Activated CD8-positive, alpha-beta memory T cell treated with anti-CD3 and anti-CD28 coated beads for 4 hours (primary cell): Measurements from ENCODE around the gene OR5T1.

ENCODE experiments used
- DNase-seq, 2 donors: peaks; one replicate each; pipeline ENCODE4 v3.0.0-alpha.2; 2020; ENCODE audit warnings: low read depth in 2 of 2

The OR5T1 gene

DNA sequence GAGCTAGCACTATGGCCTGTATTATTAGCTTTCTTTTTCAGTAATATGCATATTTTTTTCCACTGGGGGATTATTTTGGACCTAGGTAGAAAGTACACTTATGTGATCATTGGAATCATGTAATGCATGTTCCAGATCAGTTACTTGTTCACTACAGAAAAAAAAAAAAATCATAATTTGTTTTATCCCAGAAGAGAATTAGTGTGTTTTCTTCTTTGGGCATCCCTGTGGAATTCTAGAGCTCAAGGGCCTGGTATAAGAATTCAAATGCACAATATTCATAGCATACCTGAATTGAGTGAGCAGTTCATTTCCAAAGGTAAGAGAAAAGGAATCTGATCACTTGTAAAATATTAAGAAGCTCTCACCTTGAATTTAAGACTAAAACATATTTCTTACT is at the start of gene OR5T1:
TSS of gene OR5T1 (plus strand) at position 301 of the 400 bp plus-strand sequence. CDS start 1,485 bp downstream, outside the sequence.
- no peak for DNase-seq

DNA sequence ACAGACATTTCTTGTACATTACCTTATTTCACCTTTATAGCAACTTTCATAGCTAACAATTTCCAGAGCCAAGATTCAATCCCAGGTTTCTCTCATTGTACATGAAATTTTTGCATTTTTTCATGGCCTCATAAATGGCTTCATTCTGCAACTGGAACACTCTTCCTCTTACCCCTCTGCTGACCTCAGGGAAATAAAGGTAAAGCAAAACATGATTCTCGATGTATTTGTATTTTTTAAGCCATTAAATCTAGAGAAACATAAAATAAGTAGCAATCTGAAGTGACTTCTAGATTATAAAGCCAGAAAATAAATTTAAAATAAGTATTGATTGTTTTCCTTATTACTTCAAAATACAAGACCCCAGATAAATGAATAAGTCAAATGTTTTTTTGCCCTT is 39.8 kb upstream of the OR5T1 start, which contains the start of gene OR5T2:
TSS of gene OR5T2 (minus strand) at position 101 of the 400 bp plus-strand sequence. CDS start 1,193 bp downstream, outside the sequence.
- no peak for DNase-seq

DNA sequence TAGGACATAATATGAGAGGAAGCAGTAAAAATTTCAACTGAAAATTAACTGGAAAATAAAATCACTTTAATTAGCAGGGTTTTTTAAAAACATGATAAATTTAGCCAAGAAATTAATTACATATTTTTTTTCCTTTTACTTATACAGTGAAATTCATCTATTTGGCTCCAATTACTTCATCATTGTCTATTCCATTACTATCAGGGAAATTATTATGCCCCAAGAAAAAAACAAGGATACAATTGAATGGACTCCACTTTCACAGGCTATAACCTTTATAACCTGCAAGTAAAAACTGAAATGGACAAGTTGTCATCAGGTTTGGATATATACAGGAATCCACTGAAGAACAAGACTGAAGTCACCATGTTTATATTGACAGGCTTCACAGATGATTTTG is 22.0 kb upstream of the OR5T1 start, which contains the start of gene OR5T3:
TSS of gene OR5T3 (plus strand) at position 301 of the 400 bp plus-strand sequence. CDS start at position 301, 0 bp downstream.
- DNase-seq: no peak

DNA sequence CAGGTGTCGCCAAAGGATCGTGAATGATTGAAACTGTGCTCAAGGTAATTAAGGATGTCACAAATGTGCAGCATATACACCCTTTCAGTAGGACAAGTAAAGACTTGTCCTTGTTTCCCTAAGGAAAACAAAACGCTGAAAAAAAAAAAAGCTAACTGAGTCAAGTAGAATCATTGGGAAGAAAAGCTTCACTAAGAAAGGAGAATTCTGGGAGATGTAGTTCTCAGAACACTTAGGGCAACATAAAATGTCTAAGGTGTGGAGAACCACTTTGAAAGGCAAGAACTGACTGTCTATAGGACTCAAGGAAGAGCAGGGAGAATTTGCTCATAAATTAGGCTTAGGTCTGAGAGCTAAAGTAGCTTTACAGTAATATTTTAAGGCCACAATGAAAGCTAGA is 2.9 kb upstream of the OR5T1 start:
- DNase-seq: no peak

DNA sequence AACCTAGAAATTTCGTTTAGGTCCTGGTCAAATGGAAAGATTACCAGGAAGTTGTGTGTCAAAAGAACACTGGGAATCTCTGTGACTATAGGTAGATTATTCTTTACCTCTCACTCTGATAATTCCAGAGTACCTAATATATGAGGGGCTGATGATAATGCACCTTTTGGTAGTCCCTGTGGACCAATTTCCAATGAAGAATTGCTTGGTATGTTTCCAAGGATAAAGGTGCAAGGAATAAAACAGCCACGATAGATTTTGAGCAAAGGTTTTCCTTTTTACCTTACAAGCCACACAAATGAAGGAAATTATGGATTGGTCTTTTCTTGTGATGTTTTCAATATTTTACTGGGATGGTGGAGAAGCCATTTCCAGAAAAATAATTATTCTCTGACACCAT is 18.2 kb downstream of the OR5T1 start, which contains the start of gene OR8H1:
TSS of gene OR8H1 (minus strand) at position 101 of the 400 bp plus-strand sequence. CDS start 1,192 bp downstream, outside the sequence.
- no peak for DNase-seq

DNA sequence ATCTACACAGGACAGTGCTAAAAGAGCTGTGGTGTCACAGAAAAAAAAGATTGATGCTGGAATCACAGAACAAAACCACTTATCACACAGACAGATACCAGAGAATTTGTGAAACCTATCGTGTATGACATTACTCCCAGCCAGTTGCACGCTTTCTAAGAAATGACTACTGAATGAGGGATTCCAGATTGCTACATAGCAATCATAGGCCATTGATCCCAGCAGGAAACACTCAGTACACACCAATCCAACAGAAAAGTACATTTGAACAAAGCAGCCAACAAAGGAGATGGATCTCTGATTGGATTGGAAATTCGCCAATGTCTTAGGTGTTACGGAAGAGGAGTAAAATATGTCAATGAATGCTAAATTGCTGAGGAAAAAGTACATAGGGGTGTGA is 22.9 kb downstream of the OR5T1 start:
- no peak for DNase-seq

DNA sequence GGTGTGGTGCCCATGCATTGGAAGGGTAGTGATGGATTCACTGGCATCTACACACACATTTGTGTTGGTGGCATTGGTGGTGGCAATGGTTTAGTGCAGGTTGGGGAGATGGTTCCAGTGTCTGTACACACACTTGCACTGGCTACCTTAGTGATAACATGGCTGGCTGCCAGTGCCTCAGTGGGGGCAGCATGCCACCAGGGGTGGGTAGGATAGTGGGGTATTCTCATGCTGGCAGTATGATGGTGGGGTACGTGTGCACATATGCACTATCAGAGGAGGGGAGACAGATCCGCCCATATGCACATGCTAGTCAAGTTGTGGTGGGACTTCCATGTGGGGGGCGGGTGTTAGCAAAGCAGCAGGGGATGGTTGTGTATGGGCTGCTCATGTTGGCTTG is 33.9 kb downstream of the OR5T1 start:
- no peak for DNase-seq

DNA sequence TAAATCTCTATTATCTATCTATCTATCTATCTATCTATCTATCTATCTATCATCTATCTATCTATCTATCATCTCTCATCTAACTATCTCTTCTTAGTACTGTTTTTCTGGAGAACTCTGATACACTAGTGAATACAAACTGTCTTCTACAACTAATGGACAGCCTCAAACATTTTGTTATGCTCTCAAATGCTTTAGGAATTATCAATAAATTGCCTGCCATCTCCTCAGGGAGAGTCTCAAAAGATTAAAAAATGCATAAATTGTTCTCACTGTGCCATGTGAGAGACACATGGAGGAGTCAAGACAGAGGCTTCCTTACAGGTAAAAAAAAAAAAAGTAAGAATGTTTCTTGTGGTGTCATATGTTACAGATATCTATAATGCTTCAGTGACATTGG is 40.9 kb downstream of the OR5T1 start, which contains the start of gene OR8K3:
TSS of gene OR8K3 (plus strand) at position 301 of the 400 bp plus-strand sequence. CDS start 3,163 bp downstream, outside the sequence.
- no peak for DNase-seq
